Lower lobe of right lung (tissue), 2 donors: ENCODE data around the gene PIGL. TPM values are rescaled to one million over a fixed set of nuclear protein-coding genes. Genes with fewer than 3 reads are reported as not detected.

Experiments used
- ATAC-seq, 2 donors: fragments of 200-7000 bp; cut with Tn5 transposase; one replicate each; pipeline ENCODE4 v1.9.1; 2020 to 2022; ENCODE audit warnings: mild to moderate bottlenecking in 2 of 2, moderate library complexity in 2 of 2
- DNase-seq: peaks from one replicate; pipeline ENCODE4 v3.0.0-alpha.2; 2020
- H3K27ac ChIP-seq: fragments of 200-600 bp; one replicate; pipeline ENCODE4 v1.8.0; 2022
- H3K27me3 ChIP-seq: fragments of 200-600 bp; one replicate; pipeline ENCODE4 v1.8.0; 2022; ENCODE audit warnings: low read depth
- H3K36me3 ChIP-seq: fragments of 200-600 bp; one replicate; pipeline ENCODE4 v1.8.0; 2022; ENCODE audit warnings: mild to moderate bottlenecking
- H3K4me1 ChIP-seq: fragments of 200-600 bp; one replicate; pipeline ENCODE4 v1.8.0; 2022
- H3K4me3 ChIP-seq: fragments of 200-600 bp; one replicate; pipeline ENCODE4 v1.8.0; 2022; ENCODE audit warnings: mild to moderate bottlenecking
- H3K9me3 ChIP-seq: fragments of 200-600 bp; one replicate; pipeline ENCODE4 v1.8.0; 2022
- CTCF ChIP-seq: fragments of 200-600 bp; IDR thresholded peaks from one replicate; pipeline ENCODE4 v1.8.0; 2022; ENCODE audit warnings: antibody characterized with exemption, mild to moderate bottlenecking
- intact Hi-C: fragments of 100-400 bp; cut with DNase I; formaldehyde crosslinking; loops from one replicate; pipeline ENCODE4 v1.11.0; 2022
- total RNA-seq: library from RNA; stranded (reverse); fragmentation: NEBNext Ultra II Directional; extraction: Animal tissue kit (Norgen Biotek cat#: 25700); gene quantifications from one replicate; pipeline ENCODE4 v1.2.1, GENCODE V29; 2021
- donor health status: DM: no; HTN: yes; CAD: no; lungs with severe emphysema.

The PIGL gene
- total RNA-seq, 1 donor from 2014 or later, result 24.3 TPM

GRCh38 chr17:16259926-16260325 lies 42.9 kb downstream of the PIGL start:
- TF ChIP-seq CTCF, result no peak
- peak; percentile 6 to 32 for ATAC-seq
- intact Hi-C loops, result no loop called here
- peak; percentile 50 for DNase-seq
- Histone ChIP-seq H3K27me3 (no peaks in the 10 kb centered on the region), H3K4me3 (no peak overlapping the region), H3K27ac (no peak overlapping the region), H3K9me3 (no peaks in the 10 kb centered on the region), H3K4me1 (peaks cover 25% of the 10 kb centered on the region), H3K36me3 (no peaks in the 10 kb centered on the region)

GRCh38 chr17:16261049-16261448 lies 44.0 kb downstream of the PIGL start:
- Histone ChIP-seq H3K27ac (no peak overlapping the region), H3K4me1 (peaks cover 14% of the 10 kb centered on the region), H3K4me3 (no peak overlapping the region), H3K9me3 (no peaks in the 10 kb centered on the region), H3K27me3 (no peaks in the 10 kb centered on the region), H3K36me3 (no peaks in the 10 kb centered on the region)
- intact Hi-C loops, result no loop called here
- no peak for DNase-seq
- no peak for TF ChIP-seq CTCF
- ATAC-seq, result no peak

DNA sequence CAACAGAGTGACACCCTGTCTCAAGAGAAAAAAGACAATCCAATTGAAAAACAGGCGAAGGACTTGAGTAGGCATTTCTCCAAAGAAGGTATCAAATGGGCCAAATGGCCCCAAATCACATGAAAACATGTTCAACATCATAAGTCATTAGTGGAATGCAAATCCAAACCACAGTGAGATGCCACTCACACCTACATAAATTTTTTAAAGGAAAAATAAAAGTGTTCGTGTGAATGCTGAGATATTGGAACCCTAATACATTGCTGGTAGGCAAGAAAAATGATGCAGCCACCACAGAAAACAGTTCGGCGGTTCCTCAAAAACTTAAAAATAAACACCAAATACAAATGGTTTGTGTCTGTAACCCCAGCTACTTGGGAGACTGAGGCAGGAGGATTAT lies 45.2 kb downstream of the PIGL start:
- Histone ChIP-seq H3K4me3 (no peak overlapping the region), H3K36me3 (no peaks in the 10 kb centered on the region), H3K4me1 (peaks cover 9% of the 10 kb centered on the region), H3K27ac (no peak overlapping the region), H3K27me3 (no peaks in the 10 kb centered on the region), H3K9me3 (no peaks in the 10 kb centered on the region)
- ATAC-seq, result no peak
- intact Hi-C loops, result no loop called here
- DNase-seq, result no peak
- no peak for TF ChIP-seq CTCF

DNA sequence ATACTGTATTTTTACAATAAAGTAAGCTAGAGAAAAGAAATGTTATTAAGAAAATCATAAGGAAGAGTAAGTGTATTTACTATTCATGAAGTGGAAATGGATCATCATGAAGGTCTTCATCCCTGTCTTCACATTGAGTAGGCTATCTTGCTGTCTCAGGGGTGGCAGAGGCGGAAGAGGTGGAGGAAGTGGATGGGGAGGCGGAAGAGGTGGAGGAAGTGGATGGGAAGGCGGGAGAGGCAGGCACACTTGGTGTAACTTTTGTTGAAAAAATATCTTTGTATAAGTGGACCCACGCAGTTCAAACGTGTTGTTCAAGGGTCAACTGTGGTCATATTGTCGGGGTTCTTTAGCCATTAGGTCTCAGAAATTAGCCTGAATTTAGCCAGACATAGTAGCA lies 50.2 kb downstream of the PIGL start:
- H3K9me3 ChIP-seq, result no peaks in the 10 kb centered on the region
- H3K36me3 ChIP-seq, result no peaks in the 10 kb centered on the region
- intact Hi-C loops, result no loop called here
- TF ChIP-seq CTCF, result no peak
- no peak for ATAC-seq
- H3K27me3 ChIP-seq, result no peaks in the 10 kb centered on the region
- H3K4me1 ChIP-seq, result peaks cover 16% of the 10 kb centered on the region
- no peak overlapping the region for H3K27ac ChIP-seq
- no peak for DNase-seq
- H3K4me3 ChIP-seq, result no peak overlapping the region

DNA sequence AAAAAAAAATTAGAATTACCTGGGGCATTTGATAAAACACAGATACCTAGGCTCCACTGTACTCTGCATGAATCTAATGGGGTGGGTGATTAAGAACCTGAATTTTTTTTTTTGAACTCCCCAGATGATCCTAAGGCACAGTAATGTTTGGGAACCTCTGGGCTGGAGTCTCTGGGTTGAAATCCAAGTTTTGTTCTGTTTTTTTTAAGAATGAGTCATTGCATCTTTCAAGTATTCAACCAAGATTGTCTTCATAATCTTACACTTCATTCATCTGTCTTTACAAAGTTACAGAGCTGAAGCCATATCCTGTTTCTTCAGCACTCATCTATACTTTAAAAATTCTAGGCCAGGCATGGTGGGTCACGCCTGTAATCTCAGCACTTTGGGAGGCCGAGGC lies 52.6 kb downstream of the PIGL start:
- H3K9me3 ChIP-seq, result no peaks in the 10 kb centered on the region
- H3K4me3 ChIP-seq, result no peak overlapping the region
- ATAC-seq (no peak), DNase-seq (no peak)
- H3K4me1 ChIP-seq, result peaks cover 16% of the 10 kb centered on the region
- no peaks in the 10 kb centered on the region for H3K36me3 ChIP-seq
- intact Hi-C loops, result no loop called here
- H3K27me3 ChIP-seq, result no peaks in the 10 kb centered on the region
- no peak overlapping the region for H3K27ac ChIP-seq
- no peak for TF ChIP-seq CTCF
